ENCODE data around the gene TM6SF1.

The TM6SF1 gene

DNA sequence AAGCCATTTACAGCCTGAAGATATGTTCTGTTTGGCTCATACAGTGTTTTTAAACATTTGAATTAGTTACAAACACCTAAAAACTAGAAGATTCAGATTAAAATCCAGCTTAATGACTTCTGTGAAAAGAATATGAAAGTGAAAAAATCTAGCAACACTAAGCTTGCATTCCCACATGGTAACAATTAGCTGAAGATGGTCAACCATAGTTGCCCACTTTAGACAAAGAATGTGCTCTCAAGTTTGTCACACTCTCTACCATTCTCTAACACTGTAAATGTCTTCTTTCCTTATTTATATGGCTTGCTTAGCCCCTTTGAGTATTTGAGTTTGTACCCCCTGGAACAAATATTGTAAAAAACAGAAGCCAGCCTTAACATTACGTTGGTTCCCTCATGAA, 67.4 kb downstream of the TM6SF1 start:
- DNase-seq (ENCODE audit: low read depth), result no peak

DNA sequence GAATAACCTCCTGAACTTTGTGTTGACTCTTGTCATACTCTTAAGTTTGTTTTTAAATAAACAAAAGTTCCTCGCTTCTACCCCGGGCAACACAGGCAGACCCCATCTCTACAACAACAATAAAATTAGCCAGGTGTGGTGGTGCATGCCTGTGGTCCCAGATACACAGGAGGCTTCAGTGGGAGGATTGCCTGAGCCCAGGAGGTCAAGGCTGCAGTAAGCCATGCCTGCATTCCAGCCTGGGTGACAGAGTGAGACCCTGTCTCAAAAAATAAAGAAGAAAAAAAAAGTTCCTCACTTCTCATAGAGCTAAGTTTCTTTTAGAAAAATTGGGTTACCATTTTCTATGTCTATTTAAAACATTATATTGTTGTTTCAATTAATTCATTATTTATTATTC, 70.9 kb downstream of the TM6SF1 start:
- DNase-seq (ENCODE audit: low read depth), result no peak

DNA sequence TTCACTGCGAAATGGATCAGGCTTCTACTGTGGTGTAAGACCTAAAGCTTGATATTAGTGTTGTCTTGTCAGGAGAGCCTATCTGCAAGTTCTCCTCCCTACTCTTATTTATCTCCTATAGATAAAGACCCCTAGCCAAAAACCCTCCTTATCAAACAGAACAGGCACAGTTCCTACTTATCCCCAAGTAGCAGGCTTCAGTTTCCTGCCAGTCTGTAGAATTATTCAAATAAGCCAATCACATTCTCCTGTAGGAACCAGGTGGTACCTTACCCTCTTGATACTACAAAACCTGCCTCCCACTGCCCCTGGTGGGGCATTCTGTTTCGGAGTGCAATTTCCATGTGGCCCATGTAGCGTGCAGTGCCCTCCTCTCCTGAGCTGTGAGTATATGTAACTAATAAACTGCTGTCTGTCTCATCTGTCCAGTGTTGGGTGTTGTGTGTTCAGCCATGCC, 71.5 kb downstream of the TM6SF1 start:
- DNase-seq (ENCODE audit: low read depth), result no peak

DNA sequence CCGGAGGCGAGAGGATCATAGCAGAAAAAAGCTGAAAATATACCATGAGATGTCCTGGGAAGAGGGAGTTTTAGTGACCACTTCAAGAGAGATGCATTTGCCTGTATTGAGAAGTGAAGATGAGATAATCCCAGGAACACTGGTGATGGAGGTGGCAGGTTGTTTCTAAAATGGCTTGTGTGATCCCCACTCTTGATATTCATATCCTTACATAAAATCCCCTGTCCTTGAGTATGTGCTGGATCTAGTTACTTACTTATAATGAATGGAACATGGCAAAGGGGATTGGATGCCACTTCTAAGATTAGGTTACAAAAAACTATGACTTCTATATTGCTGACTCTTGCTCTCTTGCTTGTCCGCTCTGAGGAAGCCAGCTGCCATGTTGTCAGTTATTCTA, 78.1 kb downstream of the TM6SF1 start:
- no peak for DNase-seq (ENCODE audit: low read depth)

Measured in stimulated activated CD8-positive, alpha-beta memory T cell treated with anti-CD3 and anti-CD28 coated beads, Interleukin-12 subunit alpha, Interleukin-12 subunit beta, amount 100 ng/mL, for 1 hour (primary cell).